HG03565 (cell line): ENCODE data around the gene CFAP46.
"Not testable (repeated sequence)": the region's sequence is repeated elsewhere in the genome, so short reads cannot be mapped to it uniquely, and the experiment has no call there.

Experiments
- ATAC-seq: cut with Tn5 transposase; IDR thresholded peaks from one replicate; pipeline ENCODE4 v1.9.1; 2021; ENCODE audit warnings: mild to moderate bottlenecking, moderate library complexity; ENCODE audit not compliant: unreplicated experiment

The CFAP46 gene

DNA sequence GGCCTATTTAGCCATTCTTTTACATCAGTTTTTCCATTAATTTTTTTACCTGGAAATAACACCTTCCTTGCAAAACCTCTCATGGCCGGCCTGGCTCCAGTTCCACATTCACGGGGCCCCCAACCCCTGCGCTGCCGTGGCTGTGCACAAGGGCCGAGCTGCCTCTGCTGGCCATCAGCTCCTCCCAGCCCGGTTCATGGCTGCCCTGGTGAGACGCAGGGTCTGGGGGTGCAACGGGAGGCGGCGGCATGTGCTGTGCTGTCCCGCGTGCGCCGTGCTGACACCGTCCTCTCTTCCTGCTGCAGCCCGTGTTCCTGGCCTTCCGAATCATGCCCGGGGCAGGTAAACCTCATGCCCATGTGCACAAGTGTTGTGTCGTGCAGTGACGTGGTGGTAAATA lies 160.8 kb downstream of the CFAP46 start:
- ATAC-seq: no peak

GRCh38 chr10:132780356-132780755 lies 162.0 kb downstream of the CFAP46 start:
- no peak for ATAC-seq

GRCh38 chr10:132779549-132780294 lies 162.6 kb downstream of the CFAP46 start:
- no peak for ATAC-seq

DNA sequence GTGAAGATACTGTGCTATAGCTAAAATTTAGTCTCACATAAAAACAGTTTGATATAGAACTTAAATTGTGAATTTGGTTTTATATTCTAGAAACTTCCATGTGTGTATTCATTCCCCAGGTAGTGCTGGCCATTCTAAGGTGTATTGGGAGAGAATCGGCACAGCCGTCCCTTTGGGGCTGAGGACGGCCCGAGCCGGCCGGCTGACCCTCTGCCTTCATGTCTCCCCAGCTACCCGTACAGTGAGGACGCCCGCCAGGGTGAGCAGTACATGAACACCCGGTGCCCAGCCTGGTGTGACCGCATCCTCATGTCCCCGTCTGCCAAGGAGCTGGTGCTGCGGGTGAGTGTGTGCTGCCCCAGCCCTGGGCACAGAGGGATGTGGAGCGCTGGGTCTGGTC lies 164.9 kb downstream of the CFAP46 start:
- ATAC-seq: no peak

- no peak for ATAC-seq
Observed at GRCh38 chr10:132776821-132777220, 165.5 kb downstream of the CFAP46 start.

DNA sequence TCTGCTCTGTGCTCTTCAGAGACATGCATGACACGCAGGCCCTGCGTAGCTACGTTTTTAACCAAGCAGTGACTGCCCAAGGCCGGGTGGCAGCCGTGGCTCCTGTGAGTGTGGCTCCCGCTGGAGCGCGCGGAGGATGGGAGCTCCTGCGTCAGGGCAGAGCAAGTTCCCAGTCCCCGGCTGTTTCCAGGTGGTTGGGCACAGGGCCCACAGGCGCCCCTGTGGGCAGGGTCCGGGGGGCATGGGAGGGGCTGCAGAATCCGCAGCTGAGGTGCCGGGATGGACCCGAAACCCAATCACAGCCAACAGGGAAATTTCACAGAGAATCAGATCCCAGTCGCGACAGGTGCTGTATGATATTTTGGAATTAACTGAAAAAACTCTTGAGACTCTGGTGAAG lies 166.2 kb downstream of the CFAP46 start:
- ATAC-seq: no peak

DNA sequence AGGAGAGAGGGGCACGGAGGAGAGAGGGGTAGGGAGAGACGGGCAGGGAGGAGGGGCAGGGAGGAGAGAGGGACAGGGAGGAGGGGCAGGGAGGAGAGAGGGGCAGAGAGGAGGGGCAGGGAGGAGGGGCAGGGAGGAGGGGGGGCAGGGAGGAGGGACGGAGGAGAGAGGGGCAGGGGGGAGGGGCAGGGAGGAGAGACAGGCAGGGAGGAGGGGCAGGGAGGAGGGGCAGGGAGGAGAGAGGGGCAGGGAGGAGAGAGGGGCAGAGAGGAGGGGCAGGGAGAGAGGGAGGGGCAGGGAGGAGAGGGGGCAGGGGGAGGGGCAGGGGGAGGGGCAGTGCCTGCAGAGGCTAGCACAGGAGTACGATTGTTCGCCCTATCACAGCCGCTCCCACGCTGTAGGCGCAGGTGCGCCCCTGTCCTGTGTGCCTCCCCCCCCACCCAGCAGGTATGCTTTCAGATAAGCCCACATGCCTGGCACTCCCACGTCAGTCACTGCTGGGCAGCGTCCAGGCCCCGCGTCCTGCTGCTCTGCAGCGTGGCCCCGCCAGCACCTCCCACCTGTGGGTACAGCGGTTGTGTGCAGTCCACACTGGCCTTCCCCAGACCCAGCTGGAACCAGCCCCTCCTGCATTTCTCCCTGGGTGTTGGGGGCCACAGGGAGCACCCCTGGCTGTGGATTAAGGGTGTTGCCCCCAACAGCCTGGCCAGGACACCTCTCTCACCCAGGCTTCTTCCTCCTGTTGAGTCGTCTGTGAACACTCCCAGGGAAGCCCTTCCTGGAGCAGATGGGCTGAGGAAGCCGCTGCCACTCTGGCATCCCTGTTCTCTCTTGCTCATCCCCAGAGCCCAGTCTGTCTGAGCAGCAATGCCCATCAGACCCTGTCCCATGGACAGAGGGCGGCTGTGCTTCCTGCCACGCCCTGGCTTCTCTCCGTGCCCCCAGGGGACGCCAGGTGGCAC lies 167.2 kb downstream of the CFAP46 start:
- no peak for ATAC-seq

- ATAC-seq: no peak
Observed at GRCh38 chr10:132774181-132774901, 168.0 kb downstream of the CFAP46 start.

DNA sequence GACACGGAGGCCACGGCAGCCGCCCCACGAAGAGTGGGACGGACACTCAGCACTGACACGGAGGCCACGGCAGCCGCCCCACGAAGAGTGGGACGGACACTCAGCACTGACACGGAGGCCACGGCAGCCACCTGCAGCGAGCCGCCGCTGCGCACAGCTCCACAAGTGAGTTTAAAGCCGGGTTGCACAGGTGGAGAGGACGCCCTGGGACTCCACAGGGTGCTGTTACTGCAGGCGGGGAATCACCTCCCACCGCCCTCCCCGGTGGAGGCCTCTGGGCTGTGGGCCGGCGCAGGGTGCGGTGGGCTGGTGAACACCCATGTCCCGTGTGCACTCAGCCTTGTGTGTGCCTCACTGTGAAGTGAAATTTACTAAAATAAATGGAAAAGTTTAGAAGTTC lies 169.6 kb downstream of the CFAP46 start:
- ATAC-seq: not testable (repeated sequence)

DNA sequence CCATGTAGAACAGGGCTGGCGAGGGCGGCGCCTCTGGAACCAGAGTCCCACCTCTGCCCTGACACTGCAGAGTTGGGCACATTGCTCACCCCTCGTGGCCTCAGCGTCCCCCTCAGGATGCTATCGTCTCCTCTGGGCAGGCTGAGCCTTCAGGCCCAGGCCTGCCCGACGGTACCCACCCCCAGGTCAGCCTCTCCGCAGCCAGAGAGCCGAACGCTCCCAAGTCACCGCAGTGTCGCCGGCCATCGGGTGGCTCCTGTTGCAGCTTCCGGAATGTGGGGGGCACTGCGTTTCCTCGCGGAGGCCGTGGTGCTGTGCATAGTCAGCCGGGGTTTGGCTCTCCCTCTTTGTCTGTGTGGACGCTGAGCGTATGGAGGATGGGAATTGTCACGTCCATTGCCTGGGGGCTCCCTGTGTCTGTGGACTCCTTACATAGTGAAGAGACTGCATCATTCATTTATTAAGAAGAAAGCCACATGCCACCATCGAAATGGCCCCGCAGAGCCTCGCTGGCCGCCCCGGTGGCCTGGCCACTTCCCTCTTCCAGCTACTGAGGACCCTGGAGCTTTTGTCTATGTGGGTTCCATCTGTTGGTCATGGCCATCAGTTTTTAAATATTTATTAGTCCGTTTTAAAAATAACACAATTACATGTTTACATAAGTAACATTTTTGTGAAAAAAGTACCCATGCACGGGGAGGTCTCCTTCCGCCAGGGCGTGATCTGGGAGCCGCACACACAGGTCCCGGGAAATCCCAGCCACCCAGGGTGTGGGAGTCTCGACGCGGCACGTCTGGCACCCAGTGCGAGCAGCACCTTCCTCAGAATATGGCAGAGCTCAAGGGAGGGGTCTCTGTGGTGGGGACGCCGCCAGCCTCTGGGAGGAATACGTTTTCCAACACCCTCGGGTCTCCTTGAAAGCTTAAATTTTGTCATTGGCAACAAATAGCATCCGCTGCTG lies 172.0 kb downstream of the CFAP46 start:
- ATAC-seq: no peak

DNA sequence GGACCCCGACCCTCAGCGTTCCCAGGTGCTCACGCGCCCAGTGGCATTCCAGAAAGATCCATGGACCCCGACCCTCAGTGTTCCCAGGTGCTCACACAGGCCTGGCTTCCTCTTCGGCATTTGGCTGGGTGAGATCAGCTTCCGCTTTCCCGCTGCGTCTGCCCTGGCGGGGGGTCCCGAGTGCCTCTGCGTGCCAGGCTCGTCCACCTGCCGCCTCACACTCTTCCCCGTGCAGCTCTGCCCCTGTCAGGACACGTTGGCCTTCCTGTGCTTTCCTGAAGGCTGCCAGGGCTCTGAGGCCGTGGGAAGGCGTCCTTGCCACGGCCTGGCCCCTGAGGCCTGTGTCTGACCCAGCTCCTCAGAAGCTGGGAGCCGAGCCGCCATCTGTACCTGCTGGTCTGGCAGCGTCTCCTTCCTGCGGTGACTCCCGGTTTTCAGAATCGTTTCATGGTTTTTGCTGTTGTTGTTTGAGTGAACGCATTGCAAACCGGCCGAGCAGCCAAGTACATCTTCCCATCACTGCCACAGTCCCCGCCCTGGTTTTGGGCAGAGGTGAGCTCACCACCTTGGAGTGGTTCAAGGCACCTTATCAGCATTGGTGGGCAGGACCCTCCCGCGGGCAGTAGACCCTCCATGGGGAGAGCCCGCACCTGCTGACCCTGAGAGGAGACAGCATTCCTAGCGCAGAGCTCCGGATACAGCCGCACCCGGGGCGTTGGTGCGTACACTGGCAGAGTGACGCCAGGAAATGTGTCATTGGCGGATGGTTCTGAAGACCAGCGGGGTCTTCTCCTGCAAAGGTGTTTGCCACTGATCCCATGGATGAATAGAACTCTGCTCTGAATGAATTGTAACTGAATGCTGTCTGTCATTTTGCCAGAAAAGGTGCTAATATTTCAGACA lies 173.8 kb downstream of the CFAP46 start:
- ATAC-seq: no peak

- no peak for ATAC-seq
Observed at GRCh38 chr10:132766291-132766690, 176.1 kb downstream of the CFAP46 start.

DNA sequence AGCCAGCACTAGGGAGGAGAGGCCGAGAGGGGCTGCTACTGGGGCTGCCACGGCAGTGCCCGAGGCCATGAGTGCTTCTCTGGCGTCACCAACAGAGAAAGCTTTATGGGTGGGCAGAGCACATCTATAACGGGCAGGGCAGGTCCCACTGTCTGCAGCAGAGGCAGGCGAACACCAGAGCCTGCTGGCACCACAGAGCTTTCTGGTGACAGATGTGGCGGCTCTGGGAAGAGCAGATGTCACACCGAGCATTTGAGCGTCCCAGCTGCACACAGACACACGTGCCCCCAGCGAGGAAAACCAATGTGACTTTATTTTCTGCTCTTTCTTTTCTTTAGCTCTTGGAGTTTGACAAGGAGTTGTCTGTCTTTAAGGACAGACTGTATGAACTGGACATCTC lies 176.9 kb downstream of the CFAP46 start:
- no peak for ATAC-seq

DNA sequence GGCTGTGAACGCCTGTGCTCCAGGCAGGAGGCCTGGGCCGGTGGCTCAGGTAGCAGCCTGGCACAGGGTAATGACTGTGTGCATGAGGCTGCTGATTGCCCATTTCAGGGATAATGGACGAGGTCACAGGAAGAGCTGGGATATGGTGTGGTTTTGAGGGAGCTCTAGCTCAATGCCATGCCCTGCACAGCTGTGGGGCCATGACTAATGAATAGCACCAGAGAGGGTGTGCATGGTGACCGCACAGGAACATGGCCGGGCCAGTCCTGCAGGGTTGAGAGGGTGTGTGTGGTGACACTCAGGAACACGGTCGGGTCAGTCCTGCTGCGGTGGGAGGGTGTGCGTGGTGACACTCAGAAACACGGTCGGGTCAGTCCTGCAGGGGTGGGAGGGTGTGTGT lies 178.3 kb downstream of the CFAP46 start:
- ATAC-seq: no peak

DNA sequence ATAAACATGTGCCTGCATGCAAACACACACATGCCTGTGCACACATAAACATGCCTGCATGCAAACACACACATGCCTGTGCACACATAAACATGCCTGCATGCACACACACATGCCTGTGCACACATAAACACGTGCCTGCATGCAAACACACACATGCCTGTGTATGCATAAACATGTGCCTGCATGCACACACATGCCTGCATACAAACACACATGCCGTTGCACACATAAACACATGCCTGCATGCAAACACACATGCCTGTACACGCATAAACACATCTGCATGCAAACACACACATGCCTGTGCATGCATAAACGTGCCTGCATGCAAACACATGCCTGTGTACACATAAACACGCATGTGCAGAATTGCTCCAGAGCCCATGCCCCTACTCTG lies 178.8 kb downstream of the CFAP46 start:
- ATAC-seq: no peak

GRCh38 chr10:132762267-132762666 lies 180.1 kb downstream of the CFAP46 start:
- no peak for ATAC-seq

DNA sequence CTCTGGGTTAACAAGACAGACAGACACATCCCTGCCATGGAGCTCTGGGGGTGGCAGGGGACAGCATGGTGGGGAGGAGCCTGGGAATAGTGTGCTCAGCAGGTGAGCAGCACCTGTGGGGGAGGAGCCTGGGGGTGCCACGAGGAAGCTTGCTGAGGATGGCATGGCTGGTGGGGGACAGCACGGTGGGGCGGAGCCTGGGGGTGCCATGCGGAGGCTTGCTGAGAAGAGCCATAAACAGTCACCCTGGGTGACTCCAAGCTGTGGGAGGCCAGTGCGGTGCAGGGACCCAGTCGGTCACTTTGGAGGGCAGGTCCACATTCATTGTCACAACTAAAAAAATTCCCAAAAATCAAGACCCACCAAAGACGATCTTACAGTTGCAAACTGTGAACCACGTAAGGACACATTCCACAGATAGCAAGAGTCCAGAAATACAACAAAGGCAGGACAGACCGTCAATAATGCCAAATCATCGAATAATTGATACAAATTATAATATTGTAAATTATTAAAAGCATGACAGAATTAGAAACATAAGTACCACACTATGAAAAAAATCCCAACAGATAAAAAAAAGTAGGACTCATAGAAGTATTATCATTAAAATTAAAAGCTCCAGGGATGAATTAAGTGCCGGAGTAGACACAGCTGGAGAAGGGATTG lies 180.8 kb downstream of the CFAP46 start:
- no peak for ATAC-seq

DNA sequence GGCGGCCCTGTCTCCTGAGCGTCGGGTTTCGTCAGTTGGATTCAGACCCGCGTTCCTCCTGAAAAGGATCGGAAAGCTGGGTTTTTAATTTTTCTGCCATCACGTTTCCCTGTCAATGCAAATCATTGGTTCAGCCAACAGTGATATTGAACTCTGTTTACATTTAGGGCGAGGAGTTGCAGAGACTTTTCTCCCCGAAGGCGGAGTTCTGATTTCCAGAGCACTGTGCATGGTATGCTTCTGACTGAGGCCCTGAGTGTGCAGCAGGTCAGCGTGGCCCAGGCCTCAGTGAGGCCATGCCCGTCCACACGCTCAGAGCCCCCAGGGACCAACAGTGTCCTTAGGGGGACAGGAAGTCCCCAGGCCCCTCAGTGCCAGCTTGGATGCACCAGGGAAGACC lies 183.5 kb downstream of the CFAP46 start:
- no peak for ATAC-seq
